Right cardiac atrium (tissue), 5 donors: ENCODE measurements around the gene TLE4. TPM values are rescaled to one million over a fixed set of nuclear protein-coding genes. Genes with fewer than 3 reads are reported as not detected.

Experiments
- ATAC-seq, 2 donors: fragments of 200-7000 bp; cut with Tn5 transposase; one replicate each; pipeline versions ENCODE4 v1.8.0 to v1.9.1; 2020; ENCODE audit warnings: moderate library complexity in 2 of 2, mild to moderate bottlenecking in 1 of 2
- DNase-seq, 3 donors: peaks; one replicate each; pipeline ENCODE4 v3.0.0-alpha.2; 2020
- H3K27ac ChIP-seq: one replicate; pipeline ENCODE4 v1.5.1; 2013; ENCODE audit warnings: mild to moderate bottlenecking, low read length, control low read depth, moderate library complexity
- H3K27me3 ChIP-seq: one replicate; pipeline ENCODE4 v1.6.1; 2013; ENCODE audit not compliant: control insufficient read depth, insufficient read depth
- H3K4me1 ChIP-seq: one replicate; pipeline ENCODE4 v1.6.1; 2013; ENCODE audit warnings: low read length; ENCODE audit not compliant: control insufficient read depth, insufficient read depth
- H3K4me3 ChIP-seq: one replicate; pipeline ENCODE4 v1.5.1; 2013; ENCODE audit warnings: low read length, control low read depth
- H3K9me3 ChIP-seq: one replicate; pipeline ENCODE4 v1.6.1; 2013; ENCODE audit warnings: low read length; ENCODE audit not compliant: control insufficient read depth
- whole genome bisulfite sequencing: extraction: QIAGEN DNeasy Blood & Tissue Kit; methylation state at CpG from one replicate; pipeline ENCODE4 v1.1.7; 2013; 5-methylcytosine and 5-hydroxymethylcytosine counted together
- intact Hi-C, 4 donors: fragments of 100-400 bp; cut with DNase I; formaldehyde crosslinking; loops; one replicate each; pipeline versions ENCODE4 v1.11.0 to v1.14.0; 2022 to 2023
- polyA plus RNA-seq: library from polyadenylated mRNA; stranded (reverse); fragments of 200-250 nt; gene quantifications from one replicate; pipeline ENCODE4 v1.2.3, GENCODE V29; 2013
- total RNA-seq, 4 donors: library from RNA; stranded (reverse); fragmentation: NEBNext Ultra II Directional; extraction: Animal tissue kit (Norgen Biotek cat#: 25700); gene quantifications; one replicate each; pipeline ENCODE4 v1.2.1, GENCODE V29; 2021
- donor health status: healthy with polysubstance abuse.
- donor health status: DM: no; HTN: yes; CAD: no.
- donor health status: DM: no; HTN: no; CAD: no.
- donor health status: DM: no; HTN: yes; CAD: no; lungs with severe emphysema.
- donor health status: DM: yes; HTN: yes; CAD: no.

Gene TLE4
- total and polyA plus RNA-seq, 5 donors = 5.9 to 20.1 (median 17.6) TPM

- Histone ChIP-seq H3K27me3 (no peaks in the 10 kb centered on the region), H3K4me3 (no peak overlapping the region), H3K4me1 (peaks cover 7% of the 10 kb centered on the region), H3K27ac (no peak overlapping the region), H3K9me3 (no peaks in the 10 kb centered on the region)
- ATAC-seq (no peak), DNase-seq (no peak)
- intact Hi-C loops = no loop called here
- 97% methylated on average over 4 of the region's 4 CpGs for WGBS
Measured at GRCh38 chr9:79684059-79684458, 112.3 kb downstream of the TLE4 start.

GRCh38 chr9:79684711-79685575 lies 113.2 kb downstream of the TLE4 start:
- Histone ChIP-seq H3K9me3 (no peaks in the 10 kb centered on the region), H3K4me1 (peaks cover 7% of the 10 kb centered on the region), H3K27me3 (no peaks in the 10 kb centered on the region), H3K27ac (no peak overlapping the region), H3K4me3 (no peak overlapping the region)
- intact Hi-C loops = no loop called here
- DNase-seq = no peak
- WGBS = 89% methylated on average over 8 of the region's 8 CpGs
- no peak for ATAC-seq

GRCh38 chr9:79685577-79685976 lies 113.8 kb downstream of the TLE4 start:
- WGBS = 47% methylated on average over 1 of the region's 1 CpG
- no peak overlapping the region for H3K4me3 ChIP-seq
- H3K27ac ChIP-seq = no peak overlapping the region
- no peaks in the 10 kb centered on the region for H3K9me3 ChIP-seq
- intact Hi-C loops = no loop called here
- no peak for ATAC-seq
- no peak for DNase-seq
- H3K27me3 ChIP-seq = no peaks in the 10 kb centered on the region
- peaks cover 7% of the 10 kb centered on the region for H3K4me1 ChIP-seq

- 54% methylated on average over 8 of the region's 8 CpGs for WGBS
- peaks cover 7% of the 10 kb centered on the region for H3K4me1 ChIP-seq
- peak in 2 of 3 donors; percentile 31 to 43 for DNase-seq
- no peak overlapping the region for H3K4me3 ChIP-seq
- intact Hi-C loops = no loop called here
- no peak overlapping the region for H3K27ac ChIP-seq
- ATAC-seq = peak; percentile 59 to 75
- H3K9me3 ChIP-seq = no peaks in the 10 kb centered on the region
- no peaks in the 10 kb centered on the region for H3K27me3 ChIP-seq
Measured at GRCh38 chr9:79686381-79687130, 114.8 kb downstream of the TLE4 start.

- no peaks in the 10 kb centered on the region for H3K9me3 ChIP-seq
- H3K4me3 ChIP-seq = no peak overlapping the region
- intact Hi-C loops = no loop called here
- WGBS = 87% methylated on average over 8 of the region's 8 CpGs
- no peak for DNase-seq
- peaks cover 7% of the 10 kb centered on the region for H3K4me1 ChIP-seq
- H3K27me3 ChIP-seq = no peaks in the 10 kb centered on the region
- no peak for ATAC-seq
- H3K27ac ChIP-seq = no peak overlapping the region
Measured at GRCh38 chr9:79687131-79687447, 115.3 kb downstream of the TLE4 start.

- DNase-seq = no peak
- WGBS = 93% methylated on average over 4 of the region's 4 CpGs
- no peaks in the 10 kb centered on the region for H3K27me3 ChIP-seq
- intact Hi-C loops = no loop called here
- H3K27ac ChIP-seq = no peak overlapping the region
- ATAC-seq = no peak
- no peaks in the 10 kb centered on the region for H3K9me3 ChIP-seq
- H3K4me3 ChIP-seq = no peak overlapping the region
- peaks cover 4% of the 10 kb centered on the region for H3K4me1 ChIP-seq
Measured at GRCh38 chr9:79688363-79688762, 116.6 kb downstream of the TLE4 start.

GRCh38 chr9:79689576-79689975 lies 117.8 kb downstream of the TLE4 start:
- WGBS = 90% methylated on average over 4 of the region's 4 CpGs
- peaks cover 4% of the 10 kb centered on the region for H3K4me1 ChIP-seq
- H3K9me3 ChIP-seq = no peaks in the 10 kb centered on the region
- no peaks in the 10 kb centered on the region for H3K27me3 ChIP-seq
- H3K27ac ChIP-seq = no peak overlapping the region
- intact Hi-C loops = no loop called here
- ATAC-seq = no peak
- no peak for DNase-seq
- H3K4me3 ChIP-seq = no peak overlapping the region

GRCh38 chr9:79691496-79691895 lies 119.7 kb downstream of the TLE4 start:
- ATAC-seq = no peak

GRCh38 chr9:79692857-79693571 lies 121.2 kb downstream of the TLE4 start:
- no peak overlapping the region for H3K27ac ChIP-seq
- intact Hi-C loops = no loop called here
- no peaks in the 10 kb centered on the region for H3K4me1 ChIP-seq
- ATAC-seq = no peak
- no peak overlapping the region for H3K4me3 ChIP-seq
- H3K9me3 ChIP-seq = no peaks in the 10 kb centered on the region
- H3K27me3 ChIP-seq = no peaks in the 10 kb centered on the region
- WGBS = 75% methylated on average over 7 of the region's 7 CpGs
- no peak for DNase-seq

More at GRCh38 chr9:79691496-79691895, 119.7 kb downstream of the TLE4 start:
- peaks cover 3% of the 10 kb centered on the region for H3K4me1 ChIP-seq
- H3K27ac ChIP-seq = no peak overlapping the region
- WGBS = 98% methylated on average over 5 of the region's 5 CpGs
- no peaks in the 10 kb centered on the region for H3K27me3 ChIP-seq
- H3K9me3 ChIP-seq = no peaks in the 10 kb centered on the region
- H3K4me3 ChIP-seq = no peak overlapping the region
- intact Hi-C loops = no loop called here
- DNase-seq = no peak

- Histone ChIP-seq H3K27ac (no peak overlapping the region), H3K4me1 (no peaks in the 10 kb centered on the region), H3K27me3 (no peaks in the 10 kb centered on the region), H3K9me3 (no peaks in the 10 kb centered on the region), H3K4me3 (no peak overlapping the region)
- no peak for ATAC-seq
- intact Hi-C loops = no loop called here
- no peak for DNase-seq
- WGBS = 94% methylated on average over 5 of the region's 5 CpGs
Measured at GRCh38 chr9:79693750-79694149, 122.0 kb downstream of the TLE4 start.

- Histone ChIP-seq H3K27me3 (no peaks in the 10 kb centered on the region), H3K4me3 (no peak overlapping the region), H3K4me1 (no peaks in the 10 kb centered on the region), H3K9me3 (no peaks in the 10 kb centered on the region), H3K27ac (no peak overlapping the region)
- intact Hi-C loops = no loop called here
- no peak for DNase-seq
- ATAC-seq = no peak
- WGBS = 78% methylated on average over 2 of the region's 2 CpGs
Measured at GRCh38 chr9:79694208-79694607, 122.4 kb downstream of the TLE4 start.
